ENCODE results near the gene SH3BP5. TPM values are rescaled to one million over a fixed set of nuclear protein-coding genes. Genes with fewer than 3 reads are reported as not detected.
A peak's percentile ranks its signal among the peaks of the same experiment; 100 is the strongest.

SH3BP5 gene
- total and polyA plus RNA-seq, 2 donors (not counting 1 experiment from before 2014, with no cell fraction given) = 76.6 to 92.3 TPM

- 1% methylated on average over 71 of the region's 71 CpGs for WGBS (ENCODE audit: insufficient coverage)
- H3K27ac ChIP-seq (ENCODE audit: low read length in 2 of 2) = peak overlapping the region; percentile 76 to 84
- H3K4me1 ChIP-seq (ENCODE audit: control insufficient read depth in 2 of 2, insufficient read depth in 2 of 2, low read length in 2 of 2) = peaks cover 55% of the 10 kb centered on the region in 2 donors
- DNase-seq (peak; percentile 66), ATAC-seq (ENCODE audit: low read depth) (peak; percentile 50)
- H3K4me2 ChIP-seq (replicated peaks; ENCODE audit: low read depth, low read length, poor library complexity, severe bottlenecking) = peak overlapping the region; percentile 81
- Mint-ChIP-seq H3K4me3 (peak overlapping the region; percentile 93), H3K27ac (peak overlapping the region; percentile 90), H3K9me3 (ENCODE audit: insufficient read depth) (no peaks in the 10 kb centered on the region), H3K4me1 (peaks cover 64% of the 10 kb centered on the region), H3K27me3 (no peaks in the 10 kb centered on the region)
- peaks cover 4 to 33% of the 10 kb centered on the region in 2 experiments for H3K36me3 ChIP-seq (replicated peaks in 1 of 2; ENCODE audit: control extremely low read depth in 1 of 2, control insufficient read depth in 1 of 2, extremely low read depth in 1 of 2, insufficient read depth in 2 of 2, low read length in 1 of 2)
- intact Hi-C loops (cut with micrococcal nuclease) = loop anchor here (1.0 to 2.0 kb wide), 7 partner anchors 13 to 64 kb away; no protein-coding TSS in a partner anchor
- CTCF ChIA-PET = interaction anchor here (1.0 to 11.5 kb wide), 36 partner anchors 8 to 225 kb away, joined by 3 to 221 read pairs (median 8); no protein-coding TSS in a partner anchor
- no peak for TF ChIP-seq EZH2 (IDR thresholded peaks at IDR 0.05; ENCODE audit: borderline replicate concordance, insufficient read depth, low read depth, low read length, poor library complexity, severe bottlenecking)
- TF ChIP-seq, protein P1, sequence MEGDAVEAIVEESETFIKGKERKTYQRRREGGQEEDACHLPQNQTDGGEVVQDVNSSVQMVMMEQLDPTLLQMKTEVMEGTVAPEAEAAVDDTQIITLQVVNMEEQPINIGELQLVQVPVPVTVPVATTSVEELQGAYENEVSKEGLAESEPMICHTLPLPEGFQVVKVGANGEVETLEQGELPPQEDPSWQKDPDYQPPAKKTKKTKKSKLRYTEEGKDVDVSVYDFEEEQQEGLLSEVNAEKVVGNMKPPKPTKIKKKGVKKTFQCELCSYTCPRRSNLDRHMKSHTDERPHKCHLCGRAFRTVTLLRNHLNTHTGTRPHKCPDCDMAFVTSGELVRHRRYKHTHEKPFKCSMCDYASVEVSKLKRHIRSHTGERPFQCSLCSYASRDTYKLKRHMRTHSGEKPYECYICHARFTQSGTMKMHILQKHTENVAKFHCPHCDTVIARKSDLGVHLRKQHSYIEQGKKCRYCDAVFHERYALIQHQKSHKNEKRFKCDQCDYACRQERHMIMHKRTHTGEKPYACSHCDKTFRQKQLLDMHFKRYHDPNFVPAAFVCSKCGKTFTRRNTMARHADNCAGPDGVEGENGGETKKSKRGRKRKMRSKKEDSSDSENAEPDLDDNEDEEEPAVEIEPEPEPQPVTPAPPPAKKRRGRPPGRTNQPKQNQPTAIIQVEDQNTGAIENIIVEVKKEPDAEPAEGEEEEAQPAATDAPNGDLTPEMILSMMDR (IDR thresholded peaks at IDR 0.05) = no peak
- peak overlapping the region; percentile 94 for H3K9ac ChIP-seq (ENCODE audit: low read length)
- H3K79me2 ChIP-seq (ENCODE audit: control insufficient read depth, insufficient read depth, low read length) = peaks cover 84% of the 10 kb centered on the region
- POLR2A ChIA-PET = interaction anchor here (0.8 to 5.0 kb wide), 4 partner anchors 15 to 67 kb away, joined by 3 to 24 read pairs (median 4); no protein-coding TSS in a partner anchor
- H3K9me3 ChIP-seq (ENCODE audit: control extremely low read depth in 1 of 3, control insufficient read depth in 2 of 3, insufficient read depth in 1 of 3, low read length in 2 of 3) = no peaks in the 10 kb centered on the region
- H4K20me1 ChIP-seq (ENCODE audit: control insufficient read depth, insufficient read depth, low read length, poor library complexity, severe bottlenecking) = peaks cover 46% of the 10 kb centered on the region
- peak overlapping the region; percentile 97 for H2AFZ ChIP-seq (ENCODE audit: insufficient read depth, low read depth, low read length, poor library complexity, severe bottlenecking)
- peak overlapping the region; percentile 75 to 98 (median 92) for H3K4me3 ChIP-seq (ENCODE audit: control extremely low read depth in 1 of 5, extremely low read depth in 1 of 5, insufficient read depth in 1 of 5, low read depth in 2 of 5, low read length in 4 of 5)
- H3K27me3 ChIP-seq (replicated peaks in 1 of 4; ENCODE audit: control extremely low read depth in 1 of 4, control insufficient read depth in 3 of 4, insufficient read depth in 4 of 4, low read length in 3 of 4) = no peaks in the 10 kb centered on the region
These were observed 581 bp downstream of the SH3BP5 start for GRCh38 chr3:15331606-15332404.

All from B cell (primary cell).